HepG2 (cell line): Measurements from ENCODE around the gene CES2. TPM values are rescaled to one million over a fixed set of nuclear protein-coding genes. Genes with fewer than 3 reads are reported as not detected.
A peak's percentile ranks its signal among the peaks of the same experiment; 100 is the strongest.

Experiments
- BORCS8-MEF2B ChIP-seq: sonication (generic); formaldehyde crosslinking; IDR thresholded peaks from 2 replicates; pipeline ENCODE4 v1.8.0; 2022; ENCODE audit warnings: mild to moderate bottlenecking, missing genetic modification reagents
- CBX2 ChIP-seq, 2 experiments: fragments of 200-600 bp in 1 of 2; sonication (generic); formaldehyde crosslinking in 1 of 2; IDR thresholded peaks; 2 replicates each; pipeline versions ENCODE4 v1.7.0 to v1.8.1; 2018 to 2022; ENCODE audit warnings: low read depth in 2 of 2, low read length in 1 of 2, mild to moderate bottlenecking in 1 of 2, missing genetic modification reagents in 1 of 2
- CSRNP1 ChIP-seq: sonication (generic); formaldehyde crosslinking; IDR thresholded peaks from 2 replicates; pipeline ENCODE4 v1.8.1; 2023; ENCODE audit warnings: mild to moderate bottlenecking, missing genetic modification reagents
- EED ChIP-seq: sonication (generic); formaldehyde crosslinking; IDR thresholded peaks from 2 replicates; pipeline ENCODE4 v1.5.0; 2020; ENCODE audit warnings: mild to moderate bottlenecking, missing genetic modification reagents
- FIP1L1 ChIP-seq: fragments of 200-400 bp; formaldehyde crosslinking; IDR thresholded peaks from 2 replicates; pipeline ENCODE4 v1.6.1; 2018; ENCODE audit warnings: low read depth, mild to moderate bottlenecking, low read length, moderate library complexity, borderline replicate concordance; ENCODE audit not compliant: insufficient read depth
- GZF1 ChIP-seq: sonication (generic); formaldehyde crosslinking; IDR thresholded peaks from 2 replicates; pipeline ENCODE4 v1.5.1; 2020; ENCODE audit warnings: mild to moderate bottlenecking, missing genetic modification reagents
- HES4 ChIP-seq: sonication (generic); formaldehyde crosslinking; IDR thresholded peaks from 2 replicates; pipeline ENCODE4 v1.9.0; 2021; ENCODE audit warnings: mild to moderate bottlenecking, missing genetic modification reagents, borderline replicate concordance
- HMGA1 ChIP-seq: sonication (generic); formaldehyde crosslinking; conservative IDR thresholded peaks from 2 replicates; pipeline ENCODE4 v1.4.0; 2020; ENCODE audit warnings: missing genetic modification reagents
- KDM1A ChIP-seq: IDR thresholded peaks from 2 replicates; pipeline ENCODE4 v1.6.1; 2016; ENCODE audit warnings: missing compliant biosample characterization
- MTERF4 ChIP-seq: sonication (generic); formaldehyde crosslinking; IDR thresholded peaks from 2 replicates; pipeline ENCODE4 v1.8.0; 2023; ENCODE audit warnings: mild to moderate bottlenecking, missing genetic modification reagents
- MYNN ChIP-seq: sonication (generic); formaldehyde crosslinking; IDR thresholded peaks from 2 replicates; pipeline ENCODE4 v1.4.0; 2020; ENCODE audit warnings: mild to moderate bottlenecking, low read depth, missing genetic modification reagents
- NFIB ChIP-seq: sonication (generic); formaldehyde crosslinking; IDR thresholded peaks from 2 replicates; pipeline ENCODE4 v1.9.0; 2021; ENCODE audit warnings: missing genetic modification reagents, mild to moderate bottlenecking, borderline replicate concordance
- NFYC ChIP-seq: IDR thresholded peaks from 2 replicates; pipeline ENCODE4 v1.6.1; 2016; ENCODE audit warnings: missing genetic modification reagents, missing compliant biosample characterization
- PCBP2 ChIP-seq: fragments of 200-400 bp; formaldehyde crosslinking; optimal IDR thresholded peaks from 2 replicates; pipeline ENCODE3; 2018; ENCODE audit warnings: low read length, low read depth; ENCODE audit not compliant: poor library complexity, severe bottlenecking
- POLR2AphosphoS2 ChIP-seq: IDR thresholded peaks from 2 replicates; pipeline ENCODE4 v1.6.1; 2011; ENCODE audit warnings: low read depth, low read length, improper control_type of control experiment
- POLR2G ChIP-seq: fragments of 200-400 bp; formaldehyde crosslinking; IDR thresholded peaks from 2 replicates; pipeline ENCODE4 v1.6.1; 2018; ENCODE audit warnings: mild to moderate bottlenecking, low read depth, low read length, moderate library complexity
- RAD21 ChIP-seq: fragments of 450-650 bp; formaldehyde crosslinking; IDR thresholded peaks from 2 replicates; pipeline ENCODE4 v1.5.0; 2020; ENCODE audit warnings: mild to moderate bottlenecking
- SALL1 ChIP-seq: sonication (generic); formaldehyde crosslinking; IDR thresholded peaks from 2 replicates; pipeline ENCODE4 v1.8.0; 2022; ENCODE audit warnings: mild to moderate bottlenecking, missing genetic modification reagents
- SPEN ChIP-seq: sonication (generic); formaldehyde crosslinking; IDR thresholded peaks from 2 replicates; pipeline ENCODE4 v1.5.1; 2020; ENCODE audit warnings: low read depth, mild to moderate bottlenecking, missing genetic modification reagents
- SRSF4 ChIP-seq: fragments of 200-400 bp; formaldehyde crosslinking; IDR thresholded peaks from one replicate; pipeline ENCODE4 v1.6.1; 2018; ENCODE audit warnings: mild to moderate bottlenecking, low read depth, low read length, moderate library complexity; ENCODE audit not compliant: poor library complexity, severe bottlenecking
- ZNF260 ChIP-seq: sonication (generic); formaldehyde crosslinking; IDR thresholded peaks from 2 replicates; pipeline ENCODE4 v1.4.0; 2020; ENCODE audit warnings: missing genetic modification reagents, low read depth, mild to moderate bottlenecking, borderline replicate concordance
- ZNF292 ChIP-seq: sonication (generic); formaldehyde crosslinking; IDR thresholded peaks from 2 replicates; pipeline ENCODE4 v1.8.1; 2022; ENCODE audit warnings: mild to moderate bottlenecking, low read depth, missing genetic modification reagents, borderline replicate concordance
- ZNF574 ChIP-seq: sonication (generic); formaldehyde crosslinking; IDR thresholded peaks from 2 replicates; pipeline ENCODE4 v1.4.0; 2020; ENCODE audit warnings: missing genetic modification reagents
- ZNF605 ChIP-seq: sonication (generic); formaldehyde crosslinking; IDR thresholded peaks from 2 replicates; pipeline ENCODE4 v1.8.0; 2022; ENCODE audit warnings: mild to moderate bottlenecking, missing genetic modification reagents
- ZNF792 ChIP-seq: IDR thresholded peaks from 2 replicates; pipeline ENCODE4 v1.6.1; 2016
- polyA plus RNA-seq, 8 experiments: library from polyadenylated mRNA; depleted of rRNA in 3 of 8; stranded (reverse) in 7 of 8; unstranded in 1 of 8; fragments of >200 nt; fragmentation: Illumina TruSeq in 4 of 8; extraction: Trizol in 4 of 8; gene quantifications; 2 replicates each; pipeline versions ENCODE4 v1.2.1 to v1.2.3, GENCODE V29; 2011 to 2016; ENCODE audit warnings: low read depth in 4 of 8, missing spikeins in 1 of 8, mixed read lengths in 1 of 8; ENCODE audit not compliant: insufficient read depth in 1 of 8
- total RNA-seq, 5 experiments: library from RNA; depleted of rRNA; stranded (reverse); fragments of >200 nt; fragmentation: Illumina TruSeq; extraction: Trizol; gene quantifications; 2 replicates each; pipeline ENCODE4 v1.2.3, GENCODE V29; 2016; ENCODE audit warnings: low read depth in 1 of 5

CES2 gene
- total and polyA plus RNA-seq, 2 of the 13 experiments (the other 11 are each of a cell fraction or from before 2014, with no cell fraction given), result 50.6 to 63.8 TPM

DNA sequence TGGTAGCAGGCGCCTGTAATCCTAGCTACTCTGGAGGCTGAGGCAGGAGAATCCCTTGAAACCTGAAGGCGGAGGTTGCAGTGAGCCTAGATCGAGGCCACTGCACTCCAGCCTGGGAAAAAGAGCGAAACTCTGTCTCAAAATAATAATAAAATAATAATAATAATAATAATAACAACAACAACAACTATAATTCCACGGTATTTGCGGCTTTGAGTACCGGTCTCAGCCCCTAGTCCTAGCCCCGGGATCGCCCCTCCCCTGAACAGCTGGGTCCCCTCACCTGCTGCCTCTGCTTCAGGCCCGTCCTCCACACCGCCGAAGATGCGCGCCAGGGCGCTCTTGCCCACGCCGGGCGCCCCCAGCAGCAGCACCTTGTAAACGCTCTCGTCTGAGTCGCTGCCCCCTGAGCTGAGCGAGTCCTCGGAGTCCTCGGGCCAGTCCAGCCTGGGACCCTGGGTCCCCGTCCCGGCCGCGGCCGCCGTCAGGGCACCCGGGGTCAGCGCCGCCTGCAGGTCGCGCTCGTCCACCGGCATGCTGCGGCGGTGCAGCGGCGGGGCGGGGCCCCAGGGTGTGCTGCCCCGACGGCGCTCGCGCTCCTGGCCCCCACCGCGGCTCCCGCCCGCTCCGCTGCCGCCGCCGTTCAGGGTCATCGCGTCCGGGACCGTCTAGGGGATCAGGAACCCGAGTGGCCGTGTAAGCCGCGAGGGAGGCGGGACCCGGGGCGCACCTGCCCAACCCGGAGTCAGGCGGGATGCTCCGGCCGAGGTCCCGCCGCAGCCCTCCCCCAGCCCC, 10.6 kb upstream of the CES2 start (continued):
- TF ChIP-seq MTERF4 (CRISPR knock-in tag), result peak; percentile 53; the same call in 1 of the 2 replicates
- no peak for TF ChIP-seq POLR2G
- TF ChIP-seq ZNF605, result no peak
- TF ChIP-seq HES4, result no peak
- 0 out of 2 replicates have a peak, but pooled peaks have one; percentile 2 for TF ChIP-seq ZNF792
- TF ChIP-seq BORCS8-MEF2B, result peak; percentile 41; the same call in 1 of the 2 replicates
- TF ChIP-seq ZNF260, result no peak
- TF ChIP-seq CSRNP1 (CRISPR knock-in tag), result peak; percentile 43; the same call in 1 of the 2 replicates
- TF ChIP-seq NFYC (CRISPR knock-in tag), result no peak
- no peak for TF ChIP-seq NFIB (CRISPR knock-in tag)
- TF ChIP-seq CBX2 (IDR thresholded peaks at IDR 0.05; ENCODE audit: low read depth, low read length), result no peak
- TF ChIP-seq CBX2 (CRISPR knock-in tag; IDR thresholded peaks at IDR 0.05; ENCODE audit: low read depth), result no peak
- TF ChIP-seq SRSF4, result no peak
- peak; percentile 43 for TF ChIP-seq ZNF574
- no peak; the same call in 1 of the 2 replicates for TF ChIP-seq SPEN (CRISPR knock-in tag)
- peak; percentile 51; the same call in 1 of the 2 replicates for TF ChIP-seq EED
- TF ChIP-seq POLR2AphosphoS2, result no peak
- TF ChIP-seq ZNF292, result 0 out of 2 replicates have a peak, but pooled peaks have one; percentile 20
- TF ChIP-seq PCBP2, result no peak
- TF ChIP-seq GZF1, result no peak
- no peak for TF ChIP-seq FIP1L1
- TF ChIP-seq RAD21 (CRISPR knock-in tag), result peak; percentile 95
- no peak for TF ChIP-seq HMGA1 (CRISPR knock-in tag)
- no peak for TF ChIP-seq MYNN (CRISPR knock-in tag)
- peak; percentile 9; the same call in 1 of the 2 replicates for TF ChIP-seq SALL1 (CRISPR knock-in tag)
- TF ChIP-seq KDM1A (CRISPR knock-in tag), result 0 out of 2 replicates have a peak, but pooled peaks have one; percentile 21
